AG09309 (cell line): ENCODE results near the gene ADGRG1.

ENCODE experiments used
- DNase-seq: peaks from one replicate; pipeline ENCODE4 v3.0.0-alpha.2; 2010; ENCODE audit warnings: low read depth
- H3K4me3 ChIP-seq: 2 replicates; pipeline ENCODE4 v1.5.1; 2011; ENCODE audit warnings: mild to moderate bottlenecking, low read depth, low read length, moderate library complexity; ENCODE audit not compliant: control insufficient read depth
- CTCF ChIP-seq: IDR thresholded peaks from 2 replicates; pipeline ENCODE4 v1.5.1; 2011; ENCODE audit warnings: mild to moderate bottlenecking, low read depth, low read length, inconsistent platforms; ENCODE audit not compliant: insufficient read depth, control insufficient read depth; ENCODE audit errors: missing control alignments

The ADGRG1 gene

GRCh38 chr16:57606147-57606846 lies 22.1 kb upstream of the ADGRG1 start:
- TF ChIP-seq CTCF, result no peak
- no peak for DNase-seq
- no peak overlapping the region for H3K4me3 ChIP-seq

- H3K4me3 ChIP-seq, result no peak overlapping the region
- no peak for TF ChIP-seq CTCF
- DNase-seq, result no peak
Observed at GRCh38 chr16:57606847-57607501, 21.5 kb upstream of the ADGRG1 start.

GRCh38 chr16:57607676-57608461 lies 20.6 kb upstream of the ADGRG1 start:
- no peak overlapping the region for H3K4me3 ChIP-seq
- TF ChIP-seq CTCF, result no peak
- no peak for DNase-seq

- no peak overlapping the region for H3K4me3 ChIP-seq
- TF ChIP-seq CTCF, result no peak
- DNase-seq, result no peak
Observed at GRCh38 chr16:57608462-57609113, 19.8 kb upstream of the ADGRG1 start.

GRCh38 chr16:57609541-57610401 lies 18.7 kb upstream of the ADGRG1 start:
- DNase-seq, result no peak
- TF ChIP-seq CTCF, result no peak
- H3K4me3 ChIP-seq, result no peak overlapping the region

DNA sequence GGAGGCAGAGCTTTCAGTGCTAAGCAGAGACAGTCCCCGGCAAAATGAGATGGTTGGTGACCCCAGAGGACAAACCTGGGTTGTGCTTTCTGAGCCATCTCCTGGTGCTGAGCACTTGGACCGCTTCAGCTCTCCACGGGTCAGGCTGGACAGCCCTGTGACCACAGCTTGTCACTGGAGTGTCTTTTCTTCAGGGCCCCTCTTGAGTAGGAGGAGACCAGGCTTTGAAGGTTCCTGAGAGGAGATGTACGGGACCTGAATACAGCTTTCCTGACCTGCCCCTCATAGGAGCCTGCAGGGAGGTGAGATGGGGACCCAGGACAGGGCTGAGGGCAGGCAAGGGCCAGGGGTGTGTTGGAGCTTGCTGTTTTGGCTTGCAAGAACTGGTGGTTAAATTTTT lies 17.8 kb upstream of the ADGRG1 start:
- no peak for DNase-seq
- no peak for TF ChIP-seq CTCF
- H3K4me3 ChIP-seq, result no peak overlapping the region
